Suprapubic skin (tissue), 4 donors: ENCODE measurements around the gene TNIP3. TPM values are rescaled to one million over a fixed set of nuclear protein-coding genes. Genes with fewer than 3 reads are reported as not detected.

Source experiments
- DNase-seq, 2 donors: peaks; one replicate each; pipeline ENCODE4 v3.0.0-alpha.2; 2019; ENCODE audit warnings: low spot score in 2 of 2
- H3K27ac ChIP-seq: fragments of 200-600 bp; sonication (generic); one replicate; pipeline ENCODE4 v1.5.1; 2019
- H3K27me3 ChIP-seq: fragments of 200-600 bp; sonication (generic); one replicate; pipeline ENCODE4 v1.5.1; 2019
- H3K36me3 ChIP-seq: fragments of 200-600 bp; sonication (generic); one replicate; pipeline ENCODE4 v1.5.1; 2019
- H3K4me1 ChIP-seq: fragments of 200-600 bp; sonication (generic); one replicate; pipeline ENCODE4 v1.5.1; 2019
- H3K4me3 ChIP-seq: fragments of 200-600 bp; sonication (generic); one replicate; pipeline ENCODE4 v1.5.1; 2019; ENCODE audit warnings: mild to moderate bottlenecking
- H3K9me3 ChIP-seq: fragments of 200-600 bp; sonication (generic); one replicate; pipeline ENCODE4 v1.5.1; 2019
- EP300 ChIP-seq: sonication (generic); formaldehyde crosslinking; IDR thresholded peaks from one replicate; pipeline ENCODE4 v1.6.1; 2017; ENCODE audit warnings: antibody characterized with exemption
- POLR2A ChIP-seq, 2 donors: fragments of 450-650 bp; IDR thresholded peaks; one replicate each; pipeline ENCODE4 v1.6.1; 2017; ENCODE audit warnings: antibody characterized with exemption in 2 of 2, mild to moderate bottlenecking in 2 of 2, moderate library complexity in 2 of 2
- POLR2AphosphoS5 ChIP-seq, 3 donors: sonication (generic); formaldehyde crosslinking; IDR thresholded peaks; one replicate each; pipeline ENCODE4 v1.6.1; 2017; ENCODE audit warnings: antibody characterized with exemption in 3 of 3
- WGBS: methylation state at CpG from one replicate; pipeline ENCODE4 v1.1.5; 2018; 5-methylcytosine and 5-hydroxymethylcytosine counted together
- total RNA-seq, 4 donors: library from RNA; depleted of rRNA; stranded (reverse); fragments of >200 nt; gene quantifications; one replicate each; pipeline ENCODE4 v1.1.0, GENCODE V29; 2016
- TF ChIP-seq, protein P1 (sequence below), 2 donors: fragments of 200-600 bp in 1 of 2; fragments of 450-650 bp in 1 of 2; sonication (generic) in 1 of 2; IDR thresholded peaks; one replicate each; pipeline ENCODE4 v1.5.1; 2016 to 2019; ENCODE audit warnings: antibody characterized with exemption in 2 of 2, mild to moderate bottlenecking in 1 of 2, moderate library complexity in 1 of 2

The TNIP3 gene
- total RNA-seq, 4 donors from 2014 or later: not detected

GRCh38 chr4:121145430-121145829 is 18.7 kb downstream of the TNIP3 start:
- no peak overlapping the region for H3K27ac ChIP-seq
- H3K9me3 ChIP-seq: no peaks in the 10 kb centered on the region
- no peaks in the 10 kb centered on the region for H3K27me3 ChIP-seq
- DNase-seq: no peak
- H3K4me3 ChIP-seq: no peak overlapping the region
- no peaks in the 10 kb centered on the region for H3K36me3 ChIP-seq
- TF ChIP-seq POLR2A (IDR thresholded peaks at IDR 0.05): no peak
- TF ChIP-seq, protein P1, sequence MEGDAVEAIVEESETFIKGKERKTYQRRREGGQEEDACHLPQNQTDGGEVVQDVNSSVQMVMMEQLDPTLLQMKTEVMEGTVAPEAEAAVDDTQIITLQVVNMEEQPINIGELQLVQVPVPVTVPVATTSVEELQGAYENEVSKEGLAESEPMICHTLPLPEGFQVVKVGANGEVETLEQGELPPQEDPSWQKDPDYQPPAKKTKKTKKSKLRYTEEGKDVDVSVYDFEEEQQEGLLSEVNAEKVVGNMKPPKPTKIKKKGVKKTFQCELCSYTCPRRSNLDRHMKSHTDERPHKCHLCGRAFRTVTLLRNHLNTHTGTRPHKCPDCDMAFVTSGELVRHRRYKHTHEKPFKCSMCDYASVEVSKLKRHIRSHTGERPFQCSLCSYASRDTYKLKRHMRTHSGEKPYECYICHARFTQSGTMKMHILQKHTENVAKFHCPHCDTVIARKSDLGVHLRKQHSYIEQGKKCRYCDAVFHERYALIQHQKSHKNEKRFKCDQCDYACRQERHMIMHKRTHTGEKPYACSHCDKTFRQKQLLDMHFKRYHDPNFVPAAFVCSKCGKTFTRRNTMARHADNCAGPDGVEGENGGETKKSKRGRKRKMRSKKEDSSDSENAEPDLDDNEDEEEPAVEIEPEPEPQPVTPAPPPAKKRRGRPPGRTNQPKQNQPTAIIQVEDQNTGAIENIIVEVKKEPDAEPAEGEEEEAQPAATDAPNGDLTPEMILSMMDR (IDR thresholded peaks at IDR 0.05): no peak
- TF ChIP-seq POLR2AphosphoS5 (IDR thresholded peaks at IDR 0.05): no peak
- no peak for TF ChIP-seq EP300
- no peaks in the 10 kb centered on the region for H3K4me1 ChIP-seq
- WGBS: 82% methylated on average over 1 of the region's 1 CpG

GRCh38 chr4:121144021-121144420 is 20.1 kb downstream of the TNIP3 start:
- Histone ChIP-seq H3K9me3 (no peaks in the 10 kb centered on the region), H3K4me3 (no peak overlapping the region), H3K4me1 (no peaks in the 10 kb centered on the region), H3K36me3 (no peaks in the 10 kb centered on the region), H3K27me3 (no peaks in the 10 kb centered on the region), H3K27ac (no peak overlapping the region)
- no peak for DNase-seq
- no peak for TF ChIP-seq POLR2A (IDR thresholded peaks at IDR 0.05)
- TF ChIP-seq, protein P1 (IDR thresholded peaks at IDR 0.05): no peak
- TF ChIP-seq EP300: no peak
- TF ChIP-seq POLR2AphosphoS5 (IDR thresholded peaks at IDR 0.05): no peak
- WGBS: 84% methylated on average over 2 of the region's 2 CpGs

- Histone ChIP-seq H3K4me3 (no peak overlapping the region), H3K27me3 (no peaks in the 10 kb centered on the region), H3K36me3 (no peaks in the 10 kb centered on the region), H3K9me3 (no peaks in the 10 kb centered on the region), H3K27ac (no peak overlapping the region), H3K4me1 (no peaks in the 10 kb centered on the region)
- TF ChIP-seq POLR2AphosphoS5 (IDR thresholded peaks at IDR 0.05) (no peak), EP300 (no peak), POLR2A (IDR thresholded peaks at IDR 0.05) (no peak)
- TF ChIP-seq, protein P1 (IDR thresholded peaks at IDR 0.05): no peak
- DNase-seq: no peak
Measured at GRCh38 chr4:121143131-121143530, 21.0 kb downstream of the TNIP3 start.

- no peak overlapping the region for H3K4me3 ChIP-seq
- 85% methylated on average over 5 of the region's 5 CpGs for WGBS
- H3K36me3 ChIP-seq: no peaks in the 10 kb centered on the region
- no peak overlapping the region for H3K27ac ChIP-seq
- H3K9me3 ChIP-seq: no peaks in the 10 kb centered on the region
- TF ChIP-seq EP300 (no peak), POLR2AphosphoS5 (IDR thresholded peaks at IDR 0.05) (no peak), POLR2A (IDR thresholded peaks at IDR 0.05) (no peak)
- TF ChIP-seq, protein P1 (IDR thresholded peaks at IDR 0.05): no peak
- H3K27me3 ChIP-seq: no peaks in the 10 kb centered on the region
- H3K4me1 ChIP-seq: no peaks in the 10 kb centered on the region
- no peak for DNase-seq
Measured at GRCh38 chr4:121140716-121141460, 23.2 kb downstream of the TNIP3 start.

- Histone ChIP-seq H3K9me3 (no peaks in the 10 kb centered on the region), H3K36me3 (no peaks in the 10 kb centered on the region), H3K4me1 (no peaks in the 10 kb centered on the region), H3K27me3 (no peaks in the 10 kb centered on the region), H3K27ac (no peak overlapping the region), H3K4me3 (no peak overlapping the region)
- DNase-seq: no peak
- TF ChIP-seq EP300 (no peak), POLR2A (IDR thresholded peaks at IDR 0.05) (no peak), POLR2AphosphoS5 (IDR thresholded peaks at IDR 0.05) (no peak)
- TF ChIP-seq, protein P1 (IDR thresholded peaks at IDR 0.05): no peak
- WGBS: 67% methylated on average over 7 of the region's 7 CpGs
Measured at GRCh38 chr4:121139533-121140222, 24.4 kb downstream of the TNIP3 start.
